HepG2 (cell line): Measurements from ENCODE around the gene CXCL17. TPM values are rescaled to one million over a fixed set of nuclear protein-coding genes. Genes with fewer than 3 reads are reported as not detected.

Experiments used
- CREB1 ChIP-seq, 2 experiments: fragments of 450-650 bp in 1 of 2; IDR thresholded peaks; 2 replicates each; pipeline ENCODE4 v1.6.1; 2016 to 2017; ENCODE audit warnings: control low read depth in 1 of 2, mild to moderate bottlenecking in 1 of 2, missing compliant biosample characterization in 1 of 2, missing genetic modification characterization in 1 of 2
- FOXA1 ChIP-seq, 2 experiments: fragments of 450-650 bp in 1 of 2; sonication (generic) in 1 of 2; formaldehyde crosslinking in 1 of 2; IDR thresholded peaks; 2 replicates each; pipeline versions ENCODE4 v1.4.0 to v1.6.1; 2016 to 2020; ENCODE audit warnings: missing genetic modification reagents in 1 of 2
- FOXJ3 ChIP-seq: sonication (generic); formaldehyde crosslinking; IDR thresholded peaks from 2 replicates; pipeline ENCODE4 v1.4.0; 2020; ENCODE audit warnings: missing genetic modification reagents, mild to moderate bottlenecking, borderline replicate concordance
- GFI1 ChIP-seq: sonication (generic); formaldehyde crosslinking; IDR thresholded peaks from 2 replicates; pipeline ENCODE4 v1.5.0; 2020; ENCODE audit warnings: missing genetic modification reagents, mild to moderate bottlenecking, borderline replicate concordance
- HDAC2 ChIP-seq: sonication (generic); formaldehyde crosslinking; IDR thresholded peaks from 2 replicates; pipeline ENCODE4 v1.4.0; 2020; ENCODE audit warnings: missing genetic modification reagents
- HNF4A ChIP-seq: sonication (generic); formaldehyde crosslinking; IDR thresholded peaks from 2 replicates; pipeline ENCODE4 v1.4.0; 2020; ENCODE audit warnings: missing genetic modification reagents
- HNRNPUL1 ChIP-seq: fragments of 200-400 bp; formaldehyde crosslinking; IDR thresholded peaks from 2 replicates; pipeline ENCODE4 v1.6.1; 2017; ENCODE audit warnings: low read depth, mild to moderate bottlenecking, low read length, moderate library complexity
- KAT8 ChIP-seq: IDR thresholded peaks from 2 replicates; pipeline ENCODE4 v1.6.1; 2016; ENCODE audit warnings: missing genetic modification reagents, missing compliant biosample characterization
- NR2F1 ChIP-seq, 2 experiments: fragments of 450-650 bp in 1 of 2; formaldehyde crosslinking in 1 of 2; IDR thresholded peaks; 2 replicates each; pipeline versions ENCODE4 v1.5.0 to v1.6.1; 2016 to 2020; ENCODE audit warnings: mild to moderate bottlenecking in 1 of 2, missing compliant biosample characterization in 1 of 2, missing genetic modification reagents in 1 of 2, moderate library complexity in 1 of 2
- PHF5A ChIP-seq: IDR thresholded peaks from one replicate; pipeline ENCODE4 v1.6.1; 2018; ENCODE audit warnings: low read depth, missing genetic modification reagents; ENCODE audit not compliant: unreplicated experiment
- POGZ ChIP-seq: sonication (generic); formaldehyde crosslinking; IDR thresholded peaks from 2 replicates; pipeline ENCODE4 v1.4.0; 2020; ENCODE audit warnings: mild to moderate bottlenecking, missing genetic modification reagents
- REPIN1 ChIP-seq: sonication (generic); formaldehyde crosslinking; IDR thresholded peaks from 2 replicates; pipeline ENCODE4 v1.8.0; 2022; ENCODE audit warnings: missing genetic modification reagents, low read depth, mild to moderate bottlenecking, borderline replicate concordance
- SAFB2 ChIP-seq: sonication (generic); formaldehyde crosslinking; IDR thresholded peaks from 2 replicates; pipeline ENCODE4 v1.5.1; 2020; ENCODE audit warnings: missing genetic modification reagents, low read depth, mild to moderate bottlenecking, borderline replicate concordance
- SRSF9 ChIP-seq: fragments of 200-400 bp; formaldehyde crosslinking; IDR thresholded peaks from 2 replicates; pipeline ENCODE4 v1.6.1; 2018; ENCODE audit warnings: borderline replicate concordance, mild to moderate bottlenecking, low read depth, low read length; ENCODE audit not compliant: insufficient read depth, poor library complexity, severe bottlenecking
- SRY ChIP-seq: sonication (generic); formaldehyde crosslinking; IDR thresholded peaks from 2 replicates; pipeline ENCODE4 v1.8.0; 2022; ENCODE audit warnings: mild to moderate bottlenecking, missing genetic modification reagents
- TBL1XR1 ChIP-seq: fragments of 150-350 bp; IDR thresholded peaks from 2 replicates; pipeline ENCODE4 v1.6.1; 2014; ENCODE audit warnings: borderline replicate concordance, low read length; ENCODE audit not compliant: partially characterized antibody
- TBP ChIP-seq: sonication (generic); formaldehyde crosslinking; IDR thresholded peaks from 2 replicates; pipeline ENCODE4 v1.5.0; 2020; ENCODE audit warnings: missing genetic modification reagents
- XRCC5 ChIP-seq: fragments of 200-400 bp; formaldehyde crosslinking; optimal IDR thresholded peaks from 2 replicates; pipeline ENCODE3; 2017; ENCODE audit warnings: mild to moderate bottlenecking, low read length
- ZBTB2 ChIP-seq: sonication (generic); formaldehyde crosslinking; IDR thresholded peaks from 2 replicates; pipeline ENCODE4 v1.8.0; 2022; ENCODE audit warnings: low read depth, missing genetic modification reagents
- ZBTB37 ChIP-seq: sonication (generic); formaldehyde crosslinking; IDR thresholded peaks from 2 replicates; pipeline ENCODE4 v1.4.0; 2020; ENCODE audit warnings: mild to moderate bottlenecking, missing genetic modification reagents
- ZFP36L1 ChIP-seq: sonication (generic); formaldehyde crosslinking; IDR thresholded peaks from 2 replicates; pipeline ENCODE4 v1.8.0; 2022; ENCODE audit warnings: mild to moderate bottlenecking, missing genetic modification reagents, moderate library complexity
- ZNF331 ChIP-seq: sonication (generic); formaldehyde crosslinking; IDR thresholded peaks from 2 replicates; pipeline ENCODE4 v1.4.0; 2020; ENCODE audit warnings: missing genetic modification reagents
- ZNF580 ChIP-seq: IDR thresholded peaks from 2 replicates; pipeline ENCODE4 v1.6.1; 2016; ENCODE audit warnings: low read depth, borderline replicate concordance
- polyA plus RNA-seq, 8 experiments: library from polyadenylated mRNA; depleted of rRNA in 3 of 8; stranded (reverse) in 7 of 8; unstranded in 1 of 8; fragments of >200 nt; fragmentation: Illumina TruSeq in 4 of 8; extraction: Trizol in 4 of 8; gene quantifications; 2 replicates each; pipeline versions ENCODE4 v1.2.1 to v1.2.3, GENCODE V29; 2011 to 2016; ENCODE audit warnings: low read depth in 4 of 8, missing spikeins in 1 of 8, mixed read lengths in 1 of 8; ENCODE audit not compliant: insufficient read depth in 1 of 8
- total RNA-seq, 5 experiments: library from RNA; depleted of rRNA; stranded (reverse); fragments of >200 nt; fragmentation: Illumina TruSeq; extraction: Trizol; gene quantifications; 2 replicates each; pipeline ENCODE4 v1.2.3, GENCODE V29; 2016; ENCODE audit warnings: low read depth in 1 of 5

Gene CXCL17
- total and polyA plus RNA-seq, 2 of the 13 experiments (the other 11 are each of a cell fraction or from before 2014, with no cell fraction given) = 0.12 TPM; not detected in 1

- TF ChIP-seq REPIN1 (CRISPR knock-in tag) = 0 out of 2 replicates have a peak, but pooled peaks have one; percentile 20
- no peak for TF ChIP-seq ZNF580 (CRISPR knock-in tag)
- TF ChIP-seq SRY (CRISPR knock-in tag) = no peak
- TF ChIP-seq TBL1XR1 = no peak
- no peak for TF ChIP-seq TBP (CRISPR knock-in tag)
- TF ChIP-seq ZBTB37 = no peak
- no peak for TF ChIP-seq GFI1 (CRISPR knock-in tag)
- no peak for TF ChIP-seq HNRNPUL1
- peak; percentile 46 for TF ChIP-seq HNF4A (CRISPR knock-in tag)
- no peak for TF ChIP-seq FOXA1 (IDR thresholded peaks at IDR 0.05)
- TF ChIP-seq FOXA1 (CRISPR knock-in tag; IDR thresholded peaks at IDR 0.05) = peak; percentile 51; the same call in 1 of the 2 replicates
- TF ChIP-seq SRSF9 = no peak
- TF ChIP-seq SAFB2 (CRISPR knock-in tag) = no peak
- TF ChIP-seq KAT8 (CRISPR knock-in tag) = peak; percentile 44; the same call in 1 of the 2 replicates
- TF ChIP-seq HDAC2 (CRISPR knock-in tag) = peak; percentile 72; the same call in 1 of the 2 replicates
- no peak for TF ChIP-seq ZBTB2
- TF ChIP-seq POGZ (CRISPR knock-in tag) = peak; percentile 22; the same call in 1 of the 2 replicates
- peak; percentile 86 for TF ChIP-seq XRCC5
- 0 out of 4 replicates have a peak, but pooled peaks of 1 of the 2 experiments have one; percentile 14 for TF ChIP-seq NR2F1 (CRISPR knock-in tag; IDR thresholded peaks at IDR 0.05)
- no peak for TF ChIP-seq PHF5A (CRISPR knock-in tag)
- TF ChIP-seq FOXJ3 (CRISPR knock-in tag) = peak; percentile 26; the same call in 1 of the 2 replicates
- TF ChIP-seq CREB1 (IDR thresholded peaks at IDR 0.05) = peak; percentile 38; the same call in 1 of the 2 replicates
- no peak for TF ChIP-seq CREB1 (CRISPR knock-in tag; IDR thresholded peaks at IDR 0.05)
- no peak for TF ChIP-seq ZFP36L1 (CRISPR knock-in tag)
- 0 out of 2 replicates have a peak, but pooled peaks have one; percentile 58 for TF ChIP-seq ZNF331 (CRISPR knock-in tag)
Observed at GRCh38 chr19:42420055-42420544, 22.6 kb downstream of the CXCL17 start (continued).
